Retinal pigment epithelial cell (primary cell): ENCODE data around the gene NABP2.

Experiments
- DNase-seq: peaks from one replicate; pipeline ENCODE4 v3.0.0-alpha.2; 2010; ENCODE audit warnings: low read depth
- H3K4me3 ChIP-seq: 2 replicates; pipeline ENCODE4 v1.5.1; 2011; ENCODE audit warnings: mild to moderate bottlenecking, low read length, control low read depth, moderate library complexity
- CTCF ChIP-seq: conservative IDR thresholded peaks from 2 replicates; pipeline ENCODE4 v1.5.1; 2011; ENCODE audit warnings: low read depth, low read length, control low read depth, inconsistent platforms

Gene NABP2

GRCh38 chr12:56243731-56244181 lies 19.6 kb downstream of the NABP2 start:
- no peak for DNase-seq
- no peak for TF ChIP-seq CTCF
- no peak overlapping the region for H3K4me3 ChIP-seq

GRCh38 chr12:56244494-56244893 lies 20.4 kb downstream of the NABP2 start:
- H3K4me3 ChIP-seq = no peak overlapping the region
- no peak for TF ChIP-seq CTCF
- DNase-seq = no peak

GRCh38 chr12:56247923-56248322 lies 23.8 kb downstream of the NABP2 start:
- TF ChIP-seq CTCF = no peak
- no peak overlapping the region for H3K4me3 ChIP-seq
- no peak for DNase-seq

GRCh38 chr12:56248711-56249110 lies 24.6 kb downstream of the NABP2 start:
- no peak overlapping the region for H3K4me3 ChIP-seq
- no peak for TF ChIP-seq CTCF
- DNase-seq = no peak

GRCh38 chr12:56252649-56253048 lies 28.5 kb downstream of the NABP2 start:
- DNase-seq = no peak
- no peak for TF ChIP-seq CTCF
- H3K4me3 ChIP-seq = no peak overlapping the region

- DNase-seq = no peak
- no peak for TF ChIP-seq CTCF
Observed at GRCh38 chr12:56253091-56253490, 28.9 kb downstream of the NABP2 start.

GRCh38 chr12:56255671-56256070 lies 31.5 kb downstream of the NABP2 start:
- DNase-seq = no peak
- no peak for TF ChIP-seq CTCF
- H3K4me3 ChIP-seq = no peak overlapping the region

More at GRCh38 chr12:56253091-56253490, 28.9 kb downstream of the NABP2 start:
- H3K4me3 ChIP-seq = no peak overlapping the region
